K562 (cell line): ENCODE data around the gene SPTBN5. TPM values are rescaled to one million over a fixed set of nuclear protein-coding genes. Genes with fewer than 3 reads are reported as not detected.

Source experiments
- ATAC-seq: fragments of 200-7000 bp; cut with Tn5 transposase; 3 replicates; pipeline ENCODE4 v1.9.1; 2020; ENCODE audit warnings: moderate library complexity
- BruUV-seq: library from RNA; stranded (reverse); fragments of 400-500 nt; replicated peaks from 2 replicates; lab custom pipeline; 2021; lab: Mats Ljungman, UMichigan
- CTCF ChIA-PET: fragments of 300-600 bp; formaldehyde crosslinking; extraction: SDS; loops from one replicate; lab custom pipeline; 2021; ENCODE audit warnings: low intra/inter-chr PET ratio; lab: Yijun Ruan, JAX
- POLR2A ChIA-PET: fragments of 300-600, 350-650 bp; sonication (Branson Sonifier 250); formaldehyde crosslinking; extraction: SDS; loops from one replicate; lab custom pipeline; 2021; ENCODE audit warnings: antibody characterized with exemption, inconsistent platforms; lab: Yijun Ruan, JAX
- DNase-seq, 4 experiments: peaks; one replicate each; pipeline versions ENCODE4 v3.0.0 to v3.0.0-alpha.2; 2011 to 2018; ENCODE audit warnings: low spot score in 3 of 4, mixed read lengths in 3 of 4; ENCODE audit errors: extremely low read depth in 1 of 4
- FAIRE-seq: peaks from 2 replicates; lab custom pipeline; 2011; peaks lifted over from hg19 to GRCh38; lab: Jason Lieb, UNC
- H2AFZ ChIP-seq: 2 replicates; pipeline ENCODE4 v1.6.0; 2011; ENCODE audit warnings: low read depth, low read length, control low read depth, inconsistent platforms
- H3K27ac ChIP-seq: fragments of 200-600 bp; 3 replicates; pipeline ENCODE4 v1.8.0; 2011; ENCODE audit warnings: low read depth, mild to moderate bottlenecking, control low read depth, inconsistent platforms, low read length, moderate library complexity, mixed read lengths; ENCODE audit errors: extremely low read depth
- H3K27me3 ChIP-seq, 2 experiments: fragments of 300-600 bp in 1 of 2; 2 replicates in 1 of 2; 3 replicates in 1 of 2; pipeline versions ENCODE4 v1.6.0 to v1.8.0; 2011; ENCODE audit warnings: inconsistent platforms in 2 of 2, low read length in 2 of 2, mild to moderate bottlenecking in 1 of 2, mixed read lengths in 1 of 2, moderate library complexity in 1 of 2; ENCODE audit not compliant: control insufficient read depth in 2 of 2, insufficient read depth in 2 of 2
- H3K36me3 ChIP-seq: fragments of 300-600 bp; 3 replicates; pipeline ENCODE4 v1.8.0; 2011; ENCODE audit warnings: mild to moderate bottlenecking, low read length, inconsistent platforms; ENCODE audit not compliant: control insufficient read depth, insufficient read depth
- H3K4me1 ChIP-seq, 2 experiments: fragments of 200-600 bp in 1 of 2; replicated peaks in 1 of 2; 2 replicates in 1 of 2; 3 replicates in 1 of 2; pipeline versions ENCODE4 v1.5.1 to v1.8.0; 2011; ENCODE audit warnings: inconsistent platforms in 2 of 2, low read length in 2 of 2, mild to moderate bottlenecking in 1 of 2, mixed read lengths in 1 of 2, moderate library complexity in 1 of 2; ENCODE audit not compliant: control insufficient read depth in 2 of 2, insufficient read depth in 2 of 2
- H3K4me2 ChIP-seq: 2 replicates; pipeline ENCODE4 v1.6.1; 2011; ENCODE audit warnings: low read length, control low read depth, inconsistent platforms, mixed read lengths; ENCODE audit not compliant: insufficient read depth
- H3K4me3 ChIP-seq: fragments of 200-600 bp; sonication (generic), shearing (Covaris generic); 2 replicates; pipeline ENCODE4 v1.5.1; 2016; ENCODE audit warnings: control low read depth, inconsistent platforms
- H3K79me2 ChIP-seq: fragments of 200-600 bp; 3 replicates; pipeline ENCODE4 v1.8.0; 2011; ENCODE audit warnings: low read length, inconsistent platforms; ENCODE audit not compliant: control insufficient read depth, insufficient read depth
- H3K9ac ChIP-seq, 2 experiments: 2 replicates each; pipeline versions ENCODE4 v1.6.0 to v1.6.1; 2011; ENCODE audit warnings: low read depth in 2 of 2, low read length in 2 of 2, control low read depth in 1 of 2, inconsistent platforms in 1 of 2, mild to moderate bottlenecking in 1 of 2, mixed read lengths in 1 of 2; ENCODE audit not compliant: insufficient read depth in 1 of 2
- H3K9me1 ChIP-seq: one replicate; pipeline ENCODE4 v1.6.0; 2011; ENCODE audit warnings: inconsistent platforms, mild to moderate bottlenecking, low read length, moderate library complexity; ENCODE audit not compliant: control insufficient read depth, insufficient read depth
- H3K9me3 ChIP-seq: replicated peaks from 2 replicates; pipeline ENCODE4 v1.5.1; 2011; ENCODE audit warnings: low read depth, low read length, inconsistent platforms; ENCODE audit not compliant: control insufficient read depth, insufficient read depth
- H4K20me1 ChIP-seq: replicated peaks from 2 replicates; pipeline ENCODE4 v1.6.1; 2011; ENCODE audit warnings: low read length, inconsistent platforms, mixed read lengths; ENCODE audit not compliant: control insufficient read depth, insufficient read depth
- OTX1 ChIP-seq: fragments of 450-650 bp; formaldehyde crosslinking; IDR thresholded peaks from 2 replicates; pipeline ENCODE4 v1.4.0; 2022; ENCODE audit warnings: mild to moderate bottlenecking
- ZBED1 ChIP-seq: IDR thresholded peaks from 2 replicates; pipeline ENCODE4 v1.6.1; 2014
- ZEB2 ChIP-seq: fragments of 450-650 bp; IDR thresholded peaks from 2 replicates; pipeline ENCODE4 v1.6.1; 2016
- ZNF134 ChIP-seq: fragments of 250-450 bp; sonication (Bioruptor Pico); conservative IDR thresholded peaks from 2 replicates; pipeline ENCODE4 v1.4.0; 2020
- ZNF785 ChIP-seq: fragments of 250-450 bp; sonication (Bioruptor Pico); IDR thresholded peaks from 2 replicates; pipeline ENCODE4 v1.4.0; 2020; ENCODE audit warnings: mild to moderate bottlenecking
- WGBS: fragments of 100-300 bp; shearing (Covaris generic); methylation state at CpG from one replicate; pipeline ENCODE4 v1.1.6; 2016; ENCODE audit warnings: low coverage, mixed read lengths; ENCODE audit not compliant: insufficient coverage; ENCODE audit errors: missing lambda C conversion rate; 5-methylcytosine and 5-hydroxymethylcytosine counted together
- in situ Hi-C: fragments of 300-500 bp; cut with MboI; formaldehyde crosslinking; loops from 4 replicates; pipeline ENCODE4 v1.15.0; 2018; ENCODE audit warnings: inconsistent platforms, mixed read lengths
- intact Hi-C: fragments of 100-400 bp; cut with micrococcal nuclease; formaldehyde crosslinking; loops from 2 replicates; pipeline ENCODE4 v1.14.2; 2022
- polyA plus RNA-seq, 8 experiments: library from polyadenylated mRNA; depleted of rRNA in 4 of 8; stranded (reverse) in 5 of 8; unstranded in 3 of 8; fragments of >200 nt; fragmentation: Nextera tagmentation in 2 of 8; fragmentation: Illumina TruSeq in 1 of 8; extraction: Ambion mirVana in 2 of 8; extraction: Trizol in 1 of 8; gene quantifications; 2 replicates each; pipeline versions ENCODE4 v1.2.1 to v1.2.3, GENCODE V29; 2011 to 2014; ENCODE audit warnings: inconsistent platforms in 1 of 8, missing spikeins in 1 of 8
- total RNA-seq, 7 experiments: library from RNA; depleted of rRNA in 6 of 7; stranded (reverse); fragments of >200 nt in 6 of 7; fragmentation: Illumina TruSeq in 2 of 7; extraction: Trizol in 2 of 7; gene quantifications; 2 replicates each; pipeline versions ENCODE4 v1.2.1 to v1.2.3, GENCODE V29; 2011 to 2021; ENCODE audit warnings: low replicate concordance in 1 of 7
- TF ChIP-seq, protein P1 (sequence below): fragments of 250-450 bp; sonication (Bioruptor Pico); IDR thresholded peaks from 2 replicates; pipeline ENCODE4 v1.6.1; 2021; ENCODE audit warnings: mild to moderate bottlenecking

SPTBN5 gene
- total and polyA plus RNA-seq, 9 of the 15 experiments (the other 6 are each of a cell fraction or from before 2014, with no cell fraction given) = 0.02 TPM; not detected in 8

DNA sequence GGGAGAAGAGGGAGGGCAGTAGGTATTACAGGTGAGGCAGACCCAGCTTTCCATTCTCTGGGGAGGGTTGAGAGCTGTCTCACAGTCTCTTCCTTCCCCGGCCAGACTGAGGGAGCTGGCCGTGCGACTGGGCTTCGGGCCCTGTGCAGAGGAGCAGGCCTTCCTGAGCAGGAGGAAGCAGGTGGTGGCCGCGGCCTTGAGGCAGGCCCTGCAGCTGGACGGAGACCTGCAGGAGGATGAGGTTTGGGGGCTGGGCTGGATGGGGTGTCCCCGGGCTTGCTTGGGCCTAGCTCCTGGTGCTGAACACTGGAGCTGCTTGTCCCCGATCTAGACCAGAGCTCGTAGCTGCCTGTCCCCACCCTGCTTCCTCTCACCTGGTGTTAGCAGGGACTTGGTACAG is 50.3 kb downstream of the SPTBN5 start (continued):
- TF ChIP-seq ZEB2 = no peak
- TF ChIP-seq, protein P1, sequence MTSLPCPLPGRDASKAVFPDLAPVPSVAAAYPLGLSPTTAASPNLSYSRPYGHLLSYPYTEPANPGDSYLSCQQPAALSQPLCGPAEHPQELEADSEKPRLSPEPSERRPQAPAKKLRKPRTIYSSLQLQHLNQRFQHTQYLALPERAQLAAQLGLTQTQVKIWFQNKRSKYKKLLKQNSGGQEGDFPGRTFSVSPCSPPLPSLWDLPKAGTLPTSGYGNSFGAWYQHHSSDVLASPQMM (CRISPR knock-in tag) = no peak
- no peak for TF ChIP-seq OTX1 (CRISPR knock-in tag)

DNA sequence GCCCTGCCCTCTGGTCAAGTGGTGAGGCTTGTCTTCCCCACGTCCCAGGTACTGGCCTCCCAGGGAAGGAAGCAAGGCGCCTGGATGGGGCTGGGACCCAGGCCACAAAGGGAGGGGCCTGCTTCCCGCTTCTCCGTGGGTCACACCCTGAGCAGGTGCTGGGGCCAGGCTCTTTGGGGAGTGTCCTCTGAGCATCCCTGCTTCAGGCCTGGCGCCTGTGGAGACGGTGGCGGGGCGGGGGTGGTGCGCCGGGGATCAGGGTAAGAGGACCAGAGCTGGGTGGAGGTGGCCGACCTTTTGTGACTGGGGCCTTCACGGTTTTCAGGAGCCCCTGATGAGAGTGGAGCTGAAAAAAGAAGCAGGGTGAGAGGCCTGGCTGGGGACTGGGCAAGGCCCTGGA is 51.6 kb downstream of the SPTBN5 start:
- Histone ChIP-seq H3K79me2 (no peaks in the 10 kb centered on the region), H2AFZ (no peak overlapping the region), H3K4me2 (no peak overlapping the region), H3K27ac (no peak overlapping the region), H3K9me3 (no peaks in the 10 kb centered on the region), H3K36me3 (no peaks in the 10 kb centered on the region; the same call in 2 of the 3 replicates), H3K4me3 (no peak overlapping the region), H3K4me1 (peaks cover 0 to 21% of the 10 kb centered on the region in 2 experiments; a peak in 2 of 5 replicates), H3K9me1 (no peaks in the 10 kb centered on the region), H4K20me1 (no peaks in the 10 kb centered on the region), H3K27me3 (no peaks in the 10 kb centered on the region), H3K9ac (no peak overlapping the region; a peak in 1 of 4 replicates)
- no TSS peak for BruUV-seq
- ChIA-PET POLR2A (interaction anchor here (2.3 kb wide), 1 partner anchor 10 kb away, joined by 10 read pairs; no protein-coding TSS in a partner anchor), CTCF (no interaction called here)
- WGBS = 59% methylated on average over 9 of the region's 12 CpGs
- ATAC-seq (no peak), FAIRE-seq (no peak), DNase-seq (no peak)
- TF ChIP-seq ZNF134 (peak; percentile 69), ZBED1 (no peak), ZNF785 (CRISPR knock-in tag) (no peak)
- in situ Hi-C loops = no loop called here
- intact Hi-C loops = no loop called here
